GM23338 (cell line): ENCODE measurements around the gene MRPS18B. TPM values are rescaled to one million over a fixed set of nuclear protein-coding genes. Genes with fewer than 3 reads are reported as not detected.
"Not testable (repeated sequence)": the region's sequence is repeated elsewhere in the genome, so short reads cannot be mapped to it uniquely, and the experiment has no call there.

Source experiments
- ATAC-seq: fragments of 200-7000 bp; cut with Tn5 transposase; 3 replicates; pipeline ENCODE4 v1.9.1; 2020
- DNase-seq: peaks from one replicate; pipeline ENCODE4 v3.0.0-alpha.2; 2015; ENCODE audit warnings: low spot score
- H2AFZ ChIP-seq: fragments of 200-600 bp; sonication (generic); 2 replicates; pipeline ENCODE4 v1.8.0; 2016; ENCODE audit warnings: antibody characterized with exemption, mild to moderate bottlenecking, moderate library complexity
- H3F3A ChIP-seq: fragments of 200-600 bp; sonication (generic); replicated peaks from 2 replicates; pipeline ENCODE4 v1.8.0; 2017; ENCODE audit warnings: antibody characterized with exemption, mixed run types, low read depth
- H3K27ac ChIP-seq: fragments of 200-600 bp; sonication (generic); 2 replicates; pipeline ENCODE4 v1.6.1; 2016; ENCODE audit warnings: low read depth
- H3K27me3 ChIP-seq: fragments of 200-600 bp; sonication (generic); 2 replicates; pipeline ENCODE4 v1.8.0; 2016; ENCODE audit warnings: mild to moderate bottlenecking, mixed run types, moderate library complexity; ENCODE audit not compliant: insufficient read depth
- H3K36me3 ChIP-seq: fragments of 200-600 bp; sonication (generic); 2 replicates; pipeline ENCODE4 v1.8.0; 2016; ENCODE audit warnings: mild to moderate bottlenecking; ENCODE audit not compliant: insufficient read depth
- H3K4me1 ChIP-seq: fragments of 200-600 bp; sonication (generic); 2 replicates; pipeline ENCODE4 v1.8.0; 2016; ENCODE audit warnings: mild to moderate bottlenecking, moderate library complexity; ENCODE audit not compliant: insufficient read depth
- H3K4me2 ChIP-seq: fragments of 200-600 bp; sonication (generic); 2 replicates; pipeline ENCODE4 v1.7.1; 2017; ENCODE audit warnings: mixed run types
- H3K4me3 ChIP-seq: fragments of 200-600 bp; sonication (generic); 2 replicates; pipeline ENCODE4 v1.6.1; 2016; ENCODE audit warnings: mixed run types
- H3K79me2 ChIP-seq: fragments of 200-600 bp; sonication (generic); replicated peaks from 2 replicates; pipeline ENCODE4 v1.8.0; 2017; ENCODE audit warnings: mild to moderate bottlenecking; ENCODE audit not compliant: insufficient read depth
- H3K9me2 ChIP-seq: fragments of 200-600 bp; sonication (generic); 2 replicates; pipeline ENCODE4 v1.8.0; 2017; ENCODE audit not compliant: insufficient read depth
- H4K20me1 ChIP-seq: fragments of 200-600 bp; sonication (generic); replicated peaks from 2 replicates; pipeline ENCODE4 v1.8.0; 2017; ENCODE audit warnings: mild to moderate bottlenecking; ENCODE audit not compliant: insufficient read depth
- H3K27ac Mint-ChIP-seq: 2 replicates; pipeline ENCODE4 v1.8.0; 2020; ENCODE audit warnings: inconsistent platforms, mild to moderate bottlenecking, moderate library complexity, mixed read lengths
- H3K27me3 Mint-ChIP-seq: 3 replicates; pipeline ENCODE4 v1.8.0; 2022; ENCODE audit warnings: low read depth, mild to moderate bottlenecking, moderate library complexity, mixed read lengths, inconsistent platforms; ENCODE audit not compliant: insufficient read depth, poor library complexity
- H3K36me3 Mint-ChIP-seq: 3 replicates; pipeline ENCODE4 v1.8.0; 2021; ENCODE audit warnings: low read depth, mild to moderate bottlenecking, inconsistent platforms, moderate library complexity, mixed read lengths
- H3K4me1 Mint-ChIP-seq: 3 replicates; pipeline ENCODE4 v1.8.0; 2020; ENCODE audit warnings: mild to moderate bottlenecking, inconsistent platforms, mixed read lengths
- H3K4me3 Mint-ChIP-seq: 3 replicates; pipeline ENCODE4 v1.8.0; 2021; ENCODE audit warnings: moderate library complexity, mild to moderate bottlenecking, inconsistent platforms, mixed read lengths
- H3K9me3 Mint-ChIP-seq: 3 replicates; pipeline ENCODE4 v1.8.0; 2020; ENCODE audit warnings: moderate library complexity, mild to moderate bottlenecking, inconsistent platforms, mixed read lengths
- CTCF ChIP-seq, 2 experiments: fragments of 200-600 bp in 1 of 2; sonication (generic) in 1 of 2; conservative IDR thresholded peaks; 2 replicates each; pipeline versions ENCODE4 v1.5.1 to v1.6.1; 2016 to 2017; ENCODE audit warnings: antibody characterized with exemption in 2 of 2, low read depth in 2 of 2, mild to moderate bottlenecking in 2 of 2, moderate library complexity in 1 of 2
- ETS1 ChIP-seq: IDR thresholded peaks from 2 replicates; pipeline ENCODE4 v1.6.1; 2016; ENCODE audit warnings: antibody characterized with exemption
- NANOG ChIP-seq: IDR thresholded peaks from 2 replicates; pipeline ENCODE4 v1.6.1; 2016; ENCODE audit warnings: antibody characterized with exemption, borderline replicate concordance
- REST ChIP-seq: IDR thresholded peaks from one replicate; pipeline ENCODE4 v1.6.1; 2018; ENCODE audit warnings: antibody characterized with exemption; ENCODE audit not compliant: unreplicated experiment
- STAT1 ChIP-seq: IDR thresholded peaks from one replicate; pipeline ENCODE4 v1.6.1; 2016; ENCODE audit warnings: antibody characterized with exemption; ENCODE audit not compliant: unreplicated experiment
- ZNF462 ChIP-seq: fragments of 250-450 bp; sonication (Bioruptor Pico); IDR thresholded peaks from 2 replicates; pipeline ENCODE4 v1.5.0; 2020; ENCODE audit warnings: mild to moderate bottlenecking, moderate library complexity
- polyA plus RNA-seq: library from polyadenylated mRNA; unstranded; fragments of >200 nt; fragmentation: Nextera tagmentation; extraction: Ambion mirVana; gene quantifications from 2 replicates; pipeline ENCODE4 v1.2.1, GENCODE V29; 2016
- total RNA-seq: library from RNA; depleted of rRNA; stranded (reverse); fragments of >200 nt; shearing (Covaris generic); gene quantifications from 2 replicates; pipeline ENCODE4 v1.2.3, GENCODE V29; 2014

Gene MRPS18B
- total and polyA plus RNA-seq, 2 experiments from 2014 or later = 49.2 to 73.6 TPM

- no peak for TF ChIP-seq ZNF462
These were observed 39.8 kb downstream of the MRPS18B start (continued) for GRCh38 chr6:30657454-30657853.

GRCh38 chr6:30657922-30658321, 40.3 kb downstream of the MRPS18B start:
- H3K4me1 Mint-ChIP-seq = not testable (repeated sequence)

GRCh38 chr6:30664994-30665767, 47.5 kb downstream of the MRPS18B start:
- Mint-ChIP-seq H3K4me3 (no peak overlapping the region), H3K9me3 (no peaks in the 10 kb centered on the region), H3K27me3 (no peaks in the 10 kb centered on the region), H3K36me3 (peaks cover 54% of the 10 kb centered on the region), H3K27ac (no peak overlapping the region), H3K4me1 (no peaks in the 10 kb centered on the region)
- H3K79me2 ChIP-seq = no peaks in the 10 kb centered on the region
- no peak overlapping the region for H3K4me2 ChIP-seq
- peaks cover 6% of the 10 kb centered on the region; the same call in 1 of the 2 replicates for H4K20me1 ChIP-seq
- H3F3A ChIP-seq = no peaks in the 10 kb centered on the region; the same call in 1 of the 2 replicates
- H3K36me3 ChIP-seq = peaks cover 20% of the 10 kb centered on the region; the same call in 1 of the 2 replicates
- no peak overlapping the region for H3K4me3 ChIP-seq
- DNase-seq (no peak), ATAC-seq (no peak)
- H3K27me3 ChIP-seq = no peaks in the 10 kb centered on the region
- H3K27ac ChIP-seq = no peak overlapping the region
- no peaks in the 10 kb centered on the region for H3K9me2 ChIP-seq
- H2AFZ ChIP-seq = no peak overlapping the region
- no peaks in the 10 kb centered on the region for H3K4me1 ChIP-seq
- TF ChIP-seq ETS1 (no peak), NANOG (no peak), STAT1 (no peak), REST (no peak), CTCF (conservative IDR thresholded peaks at IDR 0.05; ENCODE audit: low read depth in 2 of 2) (no peak)

More at GRCh38 chr6:30657922-30658321, 40.3 kb downstream of the MRPS18B start:
- H3K27me3 ChIP-seq, H3K79me2 ChIP-seq, H3K9me3 Mint-ChIP-seq, H3K4me1 ChIP-seq, H3K4me3 Mint-ChIP-seq, H4K20me1 ChIP-seq, H3F3A ChIP-seq, H3K9me2 ChIP-seq, H3K27me3 Mint-ChIP-seq, H3K27ac ChIP-seq, H3K27ac Mint-ChIP-seq, H3K4me2 ChIP-seq, ATAC-seq, DNase-seq, H3K4me3 ChIP-seq, H2AFZ ChIP-seq: not testable (repeated sequence)
- H3K36me3 ChIP-seq = peaks cover 17% of the 10 kb centered on the region; the same call in 1 of the 2 replicates
- H3K36me3 Mint-ChIP-seq = peaks cover 79% of the 10 kb centered on the region
